OCI-LY1 (cell line): ENCODE measurements around the gene MCC.

Source experiments
- CTCF ChIP-seq: fragments of 200-600 bp; sonication (generic), shearing (Covaris generic); IDR thresholded peaks from 2 replicates; pipeline ENCODE4 v1.5.1; 2017; ENCODE audit warnings: mild to moderate bottlenecking, antibody characterized with exemption, low read length, moderate library complexity, mixed read lengths
- EZH2 ChIP-seq: fragments of 200-600 bp; sonication (generic), shearing (Covaris generic); IDR thresholded peaks from 2 replicates; pipeline ENCODE4 v1.8.0; 2017; ENCODE audit warnings: borderline replicate concordance, mixed run types, mild to moderate bottlenecking, antibody characterized with exemption, low read length, moderate library complexity, mixed read lengths

- no peak for TF ChIP-seq CTCF
- no peak for TF ChIP-seq EZH2
Observed at GRCh38 chr5:113031557-113031956, 456.7 kb downstream of the MCC start.
